AG09319 (cell line): ENCODE data around the gene SLAMF8.

ENCODE experiments used
- DNase-seq: peaks from one replicate; pipeline ENCODE4 v3.0.0-alpha.2; 2010; ENCODE audit warnings: low read depth; ENCODE audit errors: extremely low read depth
- CTCF ChIP-seq: IDR thresholded peaks from 2 replicates; pipeline ENCODE4 v1.5.1; 2011; ENCODE audit warnings: low read depth, mild to moderate bottlenecking, inconsistent platforms, low read length, moderate library complexity

The SLAMF8 gene

GRCh38 chr1:159872891-159873290 is 46.2 kb downstream of the SLAMF8 start:
- no peak for TF ChIP-seq CTCF
- DNase-seq, result no peak

- no peak for DNase-seq
- no peak for TF ChIP-seq CTCF
These were observed 47.0 kb downstream of the SLAMF8 start for GRCh38 chr1:159873530-159874143.

- TF ChIP-seq CTCF, result no peak
- no peak for DNase-seq
These were observed 51.2 kb downstream of the SLAMF8 start for GRCh38 chr1:159877695-159878444.

- no peak for TF ChIP-seq CTCF
- DNase-seq, result no peak
These were observed 52.5 kb downstream of the SLAMF8 start for GRCh38 chr1:159879136-159879535.

GRCh38 chr1:159879977-159880376 is 53.3 kb downstream of the SLAMF8 start:
- no peak for TF ChIP-seq CTCF
- DNase-seq, result peak; percentile 48

GRCh38 chr1:159880430-159880829 is 53.8 kb downstream of the SLAMF8 start:
- no peak for DNase-seq
- no peak for TF ChIP-seq CTCF

GRCh38 chr1:159881622-159882526 is 55.2 kb downstream of the SLAMF8 start:
- TF ChIP-seq CTCF, result no peak
- DNase-seq, result peak; percentile 78
